Uterus (tissue), 2 donors: ENCODE measurements around the gene TAF8.

Experiments
- CTCF ChIP-seq, 4 experiments: fragments of 200-600 bp in 2 of 4; fragments of 450-650 bp in 2 of 4; sonication (generic) in 2 of 4; IDR thresholded peaks; one replicate each; pipeline ENCODE4 v1.5.1; 2016 to 2019; ENCODE audit warnings: antibody characterized with exemption in 4 of 4, mild to moderate bottlenecking in 2 of 4, moderate library complexity in 1 of 4
- POLR2A ChIP-seq, 2 donors: fragments of 450-650 bp; IDR thresholded peaks; one replicate each; pipeline ENCODE4 v1.6.1; 2016; ENCODE audit warnings: antibody characterized with exemption in 2 of 2, mild to moderate bottlenecking in 1 of 2, moderate library complexity in 1 of 2

GRCh38 chr6:42083530-42083929 is 33.2 kb downstream of the TAF8 start:
- TF ChIP-seq CTCF (IDR thresholded peaks at IDR 0.05) (no peak), POLR2A (IDR thresholded peaks at IDR 0.05) (no peak)
